Activated T-cell treated with anti-CD3 and anti-CD28 coated beads for 4 hours (primary cell): ENCODE results near the gene PEAK1.
A peak's percentile ranks its signal among the peaks of the same experiment; 100 is the strongest.

Source experiments
- DNase-seq: peaks from one replicate; pipeline ENCODE4 v3.0.0-alpha.2; 2020

PEAK1 gene, protein sequence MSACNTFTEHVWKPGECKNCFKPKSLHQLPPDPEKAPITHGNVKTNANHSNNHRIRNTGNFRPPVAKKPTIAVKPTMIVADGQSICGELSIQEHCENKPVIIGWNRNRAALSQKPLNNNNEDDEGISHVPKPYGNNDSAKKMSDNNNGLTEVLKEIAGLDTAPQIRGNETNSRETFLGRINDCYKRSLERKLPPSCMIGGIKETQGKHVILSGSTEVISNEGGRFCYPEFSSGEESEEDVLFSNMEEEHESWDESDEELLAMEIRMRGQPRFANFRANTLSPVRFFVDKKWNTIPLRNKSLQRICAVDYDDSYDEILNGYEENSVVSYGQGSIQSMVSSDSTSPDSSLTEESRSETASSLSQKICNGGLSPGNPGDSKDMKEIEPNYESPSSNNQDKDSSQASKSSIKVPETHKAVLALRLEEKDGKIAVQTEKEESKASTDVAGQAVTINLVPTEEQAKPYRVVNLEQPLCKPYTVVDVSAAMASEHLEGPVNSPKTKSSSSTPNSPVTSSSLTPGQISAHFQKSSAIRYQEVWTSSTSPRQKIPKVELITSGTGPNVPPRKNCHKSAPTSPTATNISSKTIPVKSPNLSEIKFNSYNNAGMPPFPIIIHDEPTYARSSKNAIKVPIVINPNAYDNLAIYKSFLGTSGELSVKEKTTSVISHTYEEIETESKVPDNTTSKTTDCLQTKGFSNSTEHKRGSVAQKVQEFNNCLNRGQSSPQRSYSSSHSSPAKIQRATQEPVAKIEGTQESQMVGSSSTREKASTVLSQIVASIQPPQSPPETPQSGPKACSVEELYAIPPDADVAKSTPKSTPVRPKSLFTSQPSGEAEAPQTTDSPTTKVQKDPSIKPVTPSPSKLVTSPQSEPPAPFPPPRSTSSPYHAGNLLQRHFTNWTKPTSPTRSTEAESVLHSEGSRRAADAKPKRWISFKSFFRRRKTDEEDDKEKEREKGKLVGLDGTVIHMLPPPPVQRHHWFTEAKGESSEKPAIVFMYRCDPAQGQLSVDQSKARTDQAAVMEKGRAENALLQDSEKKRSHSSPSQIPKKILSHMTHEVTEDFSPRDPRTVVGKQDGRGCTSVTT (N-terminal part only)

GRCh38 chr15:77419836-77420609 is at the start of gene PEAK1:
Gene PEAK1 (minus strand): TSS chr15:77420104. CDS start chr15:77181926, 238,178 bp downstream.
- DNase-seq = peak; percentile 99

GRCh38 chr15:77468896-77469295 is 49.0 kb upstream of the PEAK1 start:
- no peak for DNase-seq

- no peak for DNase-seq
These were observed 46.6 kb upstream of the PEAK1 start for GRCh38 chr15:77466521-77466920.

- DNase-seq = no peak
These were observed 44.4 kb upstream of the PEAK1 start for GRCh38 chr15:77464129-77464865.

DNA sequence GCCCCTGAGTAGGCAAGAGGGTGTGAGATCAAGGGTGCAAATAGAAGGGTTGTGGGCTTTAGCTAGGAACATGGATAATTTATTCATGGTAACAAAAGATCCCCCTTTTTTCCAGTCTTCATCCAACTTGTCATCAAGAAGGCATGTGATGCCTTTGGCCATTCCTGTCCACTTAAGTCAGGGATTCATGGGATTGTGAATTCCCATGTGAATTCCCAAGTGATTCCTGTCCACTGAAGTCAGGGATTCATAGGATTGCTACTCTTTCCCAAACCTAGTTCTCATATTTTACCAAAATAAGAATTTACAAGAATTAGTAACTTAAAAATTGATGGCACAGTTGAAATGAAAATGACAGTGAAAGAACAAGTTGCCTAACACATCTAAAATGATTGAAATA is 41.6 kb upstream of the PEAK1 start:
- no peak for DNase-seq

- no peak for DNase-seq
These were observed 39.1 kb upstream of the PEAK1 start for GRCh38 chr15:77459031-77459430.

GRCh38 chr15:77457905-77458265 is 38.0 kb upstream of the PEAK1 start:
- no peak for DNase-seq

DNA sequence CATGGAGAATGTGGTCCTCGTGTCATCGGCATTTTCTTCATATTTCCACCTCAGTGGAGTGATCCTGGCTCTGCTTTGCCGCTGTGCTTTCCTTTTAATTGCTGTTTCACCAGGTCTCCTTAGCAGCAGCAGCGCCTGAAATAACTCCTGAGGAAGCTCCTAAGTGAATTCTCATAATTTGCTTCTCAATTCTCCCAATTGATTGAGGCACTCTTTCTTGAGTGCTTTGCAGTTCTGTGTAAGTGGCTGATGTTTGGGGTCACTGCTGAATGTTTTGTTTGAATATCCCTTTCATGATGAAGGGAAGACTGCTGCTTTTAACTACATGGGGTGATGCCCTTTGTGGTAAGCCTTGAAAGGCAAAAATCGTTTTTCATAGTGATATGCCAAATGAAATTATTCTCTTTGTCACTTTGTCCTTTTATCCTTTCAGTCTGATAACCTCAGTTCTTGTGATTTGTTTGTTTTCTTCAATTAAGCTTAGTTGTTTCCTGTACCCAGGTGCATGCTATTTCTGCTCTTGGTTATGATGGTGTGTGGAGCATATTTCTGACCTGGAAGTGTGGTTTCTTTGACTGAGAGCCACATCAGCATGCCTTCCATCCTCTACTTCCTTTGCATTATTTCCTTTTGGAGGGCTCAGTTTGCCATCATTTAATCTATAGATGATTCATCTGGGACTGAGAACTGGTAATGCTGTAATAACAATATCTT is 37.4 kb upstream of the PEAK1 start:
- DNase-seq = no peak

GRCh38 chr15:77456746-77457145 is 36.8 kb upstream of the PEAK1 start:
- DNase-seq = no peak

GRCh38 chr15:77455696-77456321 is 35.9 kb upstream of the PEAK1 start:
- no peak for DNase-seq

DNA sequence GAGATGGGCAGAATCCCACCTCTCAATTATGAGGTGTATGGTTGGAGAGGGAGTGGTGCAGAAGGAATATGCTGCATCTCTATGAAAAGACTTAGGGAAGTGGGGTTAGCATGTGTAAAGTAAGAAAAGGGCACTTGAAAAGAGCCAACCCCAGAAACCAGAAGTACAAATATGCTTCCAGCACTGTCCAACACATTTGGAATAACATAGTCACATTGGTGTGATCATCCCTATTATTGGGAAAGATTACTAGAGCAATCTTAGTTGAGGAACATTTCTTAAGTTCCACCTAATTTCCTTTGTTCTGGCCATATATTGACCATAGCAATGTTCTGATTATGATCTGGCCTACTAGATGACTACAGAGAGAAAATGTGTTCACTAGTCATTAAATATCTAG is 35.0 kb upstream of the PEAK1 start:
- DNase-seq = no peak

GRCh38 chr15:77454265-77454664 is 34.4 kb upstream of the PEAK1 start:
- DNase-seq = no peak

- no peak for DNase-seq
These were observed 27.0 kb upstream of the PEAK1 start for GRCh38 chr15:77446840-77447390.

DNA sequence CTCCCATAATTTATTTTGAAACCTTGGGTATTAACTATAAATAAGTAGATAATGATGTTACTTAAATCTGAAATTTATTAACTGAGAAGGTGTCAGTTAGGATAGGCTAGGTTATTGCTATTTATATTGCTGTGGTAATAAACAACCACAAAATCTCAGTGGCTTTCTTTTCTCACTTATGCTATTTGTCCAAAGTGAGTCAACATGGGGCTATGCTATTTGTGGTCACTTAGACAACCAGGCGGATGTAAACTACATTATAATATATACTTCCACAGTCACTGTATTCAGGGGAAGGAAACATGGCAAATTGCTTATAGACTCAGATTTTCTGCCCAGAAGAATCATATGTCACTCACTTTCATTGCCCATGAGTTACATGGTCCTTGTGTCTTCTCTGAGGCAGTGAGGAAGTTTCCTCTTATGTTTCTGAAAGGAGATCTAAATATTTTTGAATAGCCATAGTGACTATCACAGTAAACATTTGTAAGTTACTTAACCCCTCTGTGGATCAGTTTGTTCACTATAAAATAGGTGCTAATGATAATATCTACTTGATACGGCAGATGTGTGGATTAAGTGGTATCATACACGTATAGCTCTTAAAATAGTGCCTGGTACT is 20.6 kb upstream of the PEAK1 start:
- DNase-seq = no peak

- DNase-seq = no peak
These were observed 17.4 kb upstream of the PEAK1 start for GRCh38 chr15:77437264-77437663.

DNA sequence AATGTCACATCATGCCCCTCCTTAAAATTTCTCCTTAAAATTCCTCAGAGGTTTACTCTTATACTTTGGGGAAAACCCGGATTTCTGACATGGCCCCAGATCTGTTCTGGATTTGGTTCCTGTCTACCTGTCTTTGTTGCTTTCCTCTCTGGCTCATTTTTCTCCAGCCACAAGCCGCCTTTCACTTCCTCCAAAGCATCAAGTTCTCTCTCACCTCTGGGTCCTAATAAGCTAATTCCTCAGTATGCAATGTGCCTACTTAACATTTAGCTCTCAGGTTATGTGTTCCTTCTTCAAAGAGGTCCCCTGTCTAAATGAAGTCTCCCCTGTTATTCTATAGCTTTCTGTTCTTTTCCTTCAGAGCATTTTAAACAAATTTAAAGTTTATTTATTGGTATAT is 16.9 kb upstream of the PEAK1 start:
- DNase-seq = no peak

DNA sequence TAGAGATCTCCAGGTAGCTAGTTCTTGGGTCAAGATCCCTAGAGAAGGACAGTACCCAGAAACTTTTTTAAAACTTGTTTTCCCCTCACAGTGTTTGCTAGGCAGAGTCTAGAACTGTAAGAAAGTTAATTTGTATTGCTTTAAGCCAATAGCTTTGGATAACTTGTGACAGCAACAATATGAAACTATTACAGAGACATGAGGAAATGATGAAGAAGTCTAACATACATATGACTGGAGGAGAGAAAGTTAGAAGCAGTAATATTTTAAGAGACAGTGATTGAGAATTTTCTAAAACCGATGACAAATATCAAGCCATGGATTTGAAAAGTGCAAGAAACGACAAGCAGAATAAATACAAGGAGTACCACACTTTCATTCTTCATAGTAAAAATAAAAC is 10.7 kb upstream of the PEAK1 start:
- no peak for DNase-seq

GRCh38 chr15:77430213-77430612 is 10.3 kb upstream of the PEAK1 start:
- DNase-seq = no peak

DNA sequence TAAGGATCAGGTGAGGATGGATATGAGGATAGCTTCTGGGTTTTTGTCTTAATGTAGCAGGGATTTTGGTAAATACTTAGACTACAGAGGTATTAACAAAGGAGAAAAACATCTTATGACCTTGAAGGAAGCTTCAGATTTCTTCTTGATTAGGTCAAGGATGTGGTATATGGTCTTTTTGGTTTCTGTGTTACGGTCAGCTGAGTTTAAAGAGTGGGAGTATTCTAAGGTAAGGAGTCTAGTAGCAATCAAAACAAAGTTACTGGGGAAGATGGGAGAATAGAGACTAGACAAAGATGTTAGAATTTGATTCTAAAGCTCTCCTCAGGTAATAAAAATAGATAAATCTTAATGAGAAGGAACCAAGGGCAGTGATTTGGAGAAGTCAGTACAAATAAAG is 7.0 kb upstream of the PEAK1 start:
- DNase-seq = no peak

DNA sequence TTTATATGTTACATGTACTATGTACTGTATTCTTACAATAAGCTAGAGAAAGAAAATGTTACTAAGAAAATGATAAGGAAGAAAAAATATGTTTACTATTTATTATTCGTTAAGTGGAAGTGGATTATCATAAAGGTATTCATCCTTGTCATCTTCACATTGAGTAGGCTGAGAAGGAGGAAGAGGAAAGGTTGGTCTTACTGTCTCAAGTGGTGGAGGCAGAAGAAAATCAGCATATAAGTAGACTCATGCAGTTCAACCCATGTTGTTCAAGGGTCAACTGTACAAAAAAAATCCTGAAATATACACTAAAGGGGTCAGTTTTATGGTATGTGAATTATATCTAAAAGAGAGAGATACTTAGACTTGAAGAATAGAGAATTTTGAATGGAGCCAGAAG is 6.5 kb upstream of the PEAK1 start:
- DNase-seq = no peak
